HCT116 (cell line): ENCODE data around the gene CLASP1. TPM values are rescaled to one million over a fixed set of nuclear protein-coding genes. Genes with fewer than 3 reads are reported as not detected.

Source experiments
- ATAC-seq: fragments of 200-7000 bp; cut with Tn5 transposase; 2 replicates; pipeline ENCODE4 v1.9.1; 2020; ENCODE audit warnings: mild to moderate bottlenecking, moderate library complexity
- BruUV-seq: library from RNA; stranded (reverse); fragments of 400-500 nt; replicated peaks from 2 replicates; lab custom pipeline; 2021; lab: Mats Ljungman, UMichigan
- CTCF ChIA-PET: fragments of 300-600 bp; sonication (Branson Sonifier 250); formaldehyde crosslinking; loops from one replicate; lab custom pipeline; 2021; ENCODE audit warnings: antibody characterized with exemption; lab: Charles Lee
- POLR2A ChIA-PET: fragments of 300-600, 350-600 bp; sonication (Branson Sonifier 250); formaldehyde crosslinking; loops from one replicate; lab custom pipeline; 2021; ENCODE audit warnings: antibody characterized with exemption; lab: Charles Lee
- RAD21 ChIA-PET, 2 experiments: fragments of 300-600 bp; sonication (Branson Sonifier 250); formaldehyde crosslinking; loops; one replicate each; lab custom pipeline; 2023; ENCODE audit warnings: low total read pairs in 2 of 2; ENCODE audit not compliant: uncharacterized antibody in 2 of 2, unreplicated experiment in 2 of 2, low non-redundant PET in 1 of 2; lab: Charles Lee
- DNase-seq: peaks from one replicate; pipeline ENCODE4 v3.0.0-alpha.2; 2010; ENCODE audit warnings: low read depth, low spot score
- H2AFZ ChIP-seq: fragments of 200-600 bp; shearing (Covaris generic), sonication (generic); 2 replicates; pipeline ENCODE4 v1.6.1; 2017; ENCODE audit warnings: low read depth, mixed run types, mixed read lengths, antibody characterized with exemption, low read length; ENCODE audit not compliant: poor library complexity, severe bottlenecking
- H3K27ac ChIP-seq: 2 replicates; pipeline ENCODE4 v1.5.1; 2012; ENCODE audit warnings: low read depth, low read length
- H3K27me3 ChIP-seq: fragments of 200-600 bp; sonication (generic); 2 replicates; pipeline ENCODE4 v1.6.1; 2016; ENCODE audit warnings: mixed run types, low read length, mixed read lengths; ENCODE audit not compliant: insufficient read depth
- H3K36me3 ChIP-seq, 2 experiments: fragments of 200-500 bp in 1 of 2; fragments of 200-600 bp in 1 of 2; sonication (Bioruptor generic) in 1 of 2; sonication (generic) in 1 of 2; 2 replicates each; pipeline versions ENCODE4 v1.5.1 to v1.6.1; 2014 to 2016; ENCODE audit warnings: low read length in 2 of 2, inconsistent platforms in 1 of 2, mixed read lengths in 1 of 2, mixed run types in 1 of 2; ENCODE audit not compliant: insufficient read depth in 2 of 2, control insufficient read depth in 1 of 2
- H3K4me1 ChIP-seq, 2 experiments: fragments of 200-600 bp in 1 of 2; sonication (generic) in 1 of 2; 2 replicates each; pipeline versions ENCODE4 v1.5.1 to v1.6.1; 2012 to 2017; ENCODE audit warnings: low read length in 2 of 2, inconsistent platforms in 1 of 2, mild to moderate bottlenecking in 1 of 2, mixed read lengths in 1 of 2, mixed run types in 1 of 2, moderate library complexity in 1 of 2; ENCODE audit not compliant: insufficient read depth in 2 of 2, control insufficient read depth in 1 of 2
- H3K4me2 ChIP-seq: fragments of 200-600 bp; sonication (generic); 2 replicates; pipeline ENCODE4 v1.6.1; 2017; ENCODE audit warnings: mixed run types, low read length, mixed read lengths
- H3K4me3 ChIP-seq, 2 experiments: fragments of 200-600 bp in 1 of 2; sonication (generic) in 1 of 2; replicated peaks in 1 of 2; 2 replicates each; pipeline ENCODE4 v1.5.1; 2011 to 2016; ENCODE audit warnings: low read length in 2 of 2, control low read depth in 1 of 2, low read depth in 1 of 2, mild to moderate bottlenecking in 1 of 2, mixed read lengths in 1 of 2, mixed run types in 1 of 2
- H3K79me2 ChIP-seq: fragments of 200-600 bp; sonication (generic); 2 replicates; pipeline ENCODE4 v1.6.1; 2017; ENCODE audit warnings: mild to moderate bottlenecking, mixed run types, low read length, moderate library complexity, mixed read lengths; ENCODE audit not compliant: insufficient read depth
- H3K9ac ChIP-seq: fragments of 200-600 bp; sonication (generic); 2 replicates; pipeline ENCODE4 v1.6.1; 2016; ENCODE audit warnings: low read length, mixed read lengths
- H3K9me2 ChIP-seq: fragments of 200-600 bp; sonication (generic), shearing (Covaris generic); 2 replicates; pipeline ENCODE4 v1.6.1; 2017; ENCODE audit warnings: mixed run types, mild to moderate bottlenecking, moderate library complexity; ENCODE audit not compliant: insufficient read depth
- H3K9me3 ChIP-seq, 2 experiments: fragments of 200-500 bp in 1 of 2; fragments of 200-600 bp in 1 of 2; sonication (Bioruptor generic) in 1 of 2; sonication (generic) in 1 of 2; 2 replicates each; pipeline ENCODE4 v1.6.1; 2014 to 2017; ENCODE audit warnings: low read length in 2 of 2, mixed read lengths in 2 of 2, inconsistent platforms in 1 of 2, low read depth in 1 of 2, mild to moderate bottlenecking in 1 of 2, mixed run types in 1 of 2, moderate library complexity in 1 of 2; ENCODE audit not compliant: control insufficient read depth in 1 of 2, insufficient read depth in 1 of 2
- H4K20me1 ChIP-seq: fragments of 200-600 bp; sonication (generic), shearing (Covaris generic); 2 replicates; pipeline ENCODE4 v1.6.1; 2017; ENCODE audit warnings: mixed run types, mild to moderate bottlenecking, moderate library complexity; ENCODE audit not compliant: insufficient read depth
- ATF3 ChIP-seq: IDR thresholded peaks from 2 replicates; pipeline ENCODE4 v1.6.1; 2012
- CBX3 ChIP-seq: IDR thresholded peaks from 2 replicates; pipeline ENCODE4 v1.6.1; 2012; ENCODE audit warnings: low read depth
- CEBPB ChIP-seq: IDR thresholded peaks from 2 replicates; pipeline ENCODE4 v1.6.1; 2012; ENCODE audit warnings: low read depth
- EGR1 ChIP-seq: IDR thresholded peaks from 2 replicates; pipeline ENCODE4 v1.6.1; 2012; ENCODE audit warnings: low read depth
- EZH2 ChIP-seq: fragments of 200-600 bp; sonication (generic); IDR thresholded peaks from 2 replicates; pipeline ENCODE4 v1.6.1; 2017; ENCODE audit warnings: antibody characterized with exemption, mixed run types
- EZH2phosphoT487 ChIP-seq: fragments of 200-600 bp; IDR thresholded peaks from 2 replicates; pipeline ENCODE4 v1.6.1; 2018; ENCODE audit warnings: antibody characterized with exemption, borderline replicate concordance
- FOSL1 ChIP-seq: IDR thresholded peaks from 2 replicates; pipeline ENCODE4 v1.6.1; 2012; ENCODE audit warnings: low read depth
- JUND ChIP-seq: IDR thresholded peaks from 2 replicates; pipeline ENCODE4 v1.6.1; 2012
- MAX ChIP-seq: IDR thresholded peaks from 2 replicates; pipeline ENCODE4 v1.6.1; 2012
- POLR2A ChIP-seq: IDR thresholded peaks from 2 replicates; pipeline ENCODE4 v1.7.0; 2011; ENCODE audit warnings: borderline replicate concordance; ENCODE audit not compliant: insufficient read depth, insufficient read length; ENCODE audit errors: extremely low read depth
- POLR2AphosphoS5 ChIP-seq: IDR thresholded peaks from 2 replicates; pipeline ENCODE4 v1.6.1; 2011; ENCODE audit warnings: mild to moderate bottlenecking, low read depth, low read length, moderate library complexity
- RAD21 ChIP-seq: IDR thresholded peaks from 2 replicates; pipeline ENCODE4 v1.6.1; 2012; ENCODE audit warnings: low read depth, mild to moderate bottlenecking
- SP1 ChIP-seq: IDR thresholded peaks from 2 replicates; pipeline ENCODE4 v1.6.1; 2012; ENCODE audit warnings: low read depth
- TCF7L2 ChIP-seq: IDR thresholded peaks from 2 replicates; pipeline ENCODE4 v1.7.0; 2011; ENCODE audit warnings: borderline replicate concordance, inconsistent platforms; ENCODE audit not compliant: insufficient read depth, insufficient read length; ENCODE audit errors: extremely low read depth
- YY1 ChIP-seq: IDR thresholded peaks from 2 replicates; pipeline ENCODE4 v1.6.1; 2011; ENCODE audit warnings: low read length, low read depth, moderate library complexity, mild to moderate bottlenecking; ENCODE audit not compliant: insufficient replicate concordance; ENCODE audit errors: extremely low read depth
- ZFX ChIP-seq: fragments of 450-650 bp; IDR thresholded peaks from 2 replicates; pipeline ENCODE4 v1.6.1; 2017
- ZNF274 ChIP-seq: fragments of 200-500 bp; sonication (Bioruptor generic); IDR thresholded peaks from 2 replicates; pipeline ENCODE4 v1.6.1; 2014; ENCODE audit warnings: mild to moderate bottlenecking, low read depth, low read length, inconsistent platforms
- intact Hi-C: fragments of 100-400 bp; cut with micrococcal nuclease; formaldehyde crosslinking; loops from 2 replicates; pipeline ENCODE4 v1.10.0; 2022
- total RNA-seq: library from RNA; stranded (reverse); gene quantifications from one replicate; pipeline ENCODE4 v1.2.1, GENCODE V29; 2021; ENCODE audit not compliant: unreplicated experiment

The CLASP1 gene
- total RNA-seq, 1 experiment from 2014 or later, result 41.9 TPM

- peak overlapping the region in 1 of 2 experiments; percentile 86; a peak in 1 of 4 replicates for H3K4me3 ChIP-seq
- peaks cover 84% of the 10 kb centered on the region for H3K79me2 ChIP-seq
- ChIA-PET CTCF (no interaction called here), POLR2A (no interaction called here), RAD21 (no interaction called here)
- H3K9ac ChIP-seq, result no peak overlapping the region
- H3K4me2 ChIP-seq, result peak overlapping the region; percentile 86; the same call in 1 of the 2 replicates
- intact Hi-C loops, result no loop called here
- H4K20me1 ChIP-seq, result no peaks in the 10 kb centered on the region
- no peak overlapping the region for H3K27ac ChIP-seq
- DNase-seq (no peak), ATAC-seq (no peak)
- no peaks in the 10 kb centered on the region for H3K9me3 ChIP-seq
- H3K9me2 ChIP-seq, result no peaks in the 10 kb centered on the region
- TF ChIP-seq EZH2, result no peak
- no peak for TF ChIP-seq SP1
- TF ChIP-seq FOSL1, result no peak
- no peak for TF ChIP-seq MAX
- no peak for TF ChIP-seq ATF3
- TF ChIP-seq TCF7L2, result no peak
- no peak for TF ChIP-seq EGR1
- TF ChIP-seq POLR2A, result no peak
- TF ChIP-seq POLR2AphosphoS5, result no peak
- no peak for TF ChIP-seq JUND
- TF ChIP-seq, all 23 proteins: peak for 0
- H3K36me3 ChIP-seq, result no peaks in the 10 kb centered on the region
- H2AFZ ChIP-seq, result no peak overlapping the region
- peaks cover 6 to 19% of the 10 kb centered on the region in 2 experiments; a peak in 3 of 4 replicates for H3K4me1 ChIP-seq
- BruUV-seq, result no TSS peak
- H3K27me3 ChIP-seq, result no peaks in the 10 kb centered on the region
Measured at GRCh38 chr2:121647396-121647795, 1.9 kb downstream of the CLASP1 start.

- no peaks in the 10 kb centered on the region for H3K9me3 ChIP-seq
- no peaks in the 10 kb centered on the region for H3K27me3 ChIP-seq
- RAD21 ChIA-PET, result no interaction called here
- CTCF ChIA-PET, result no interaction called here
- TF ChIP-seq YY1, result no peak
- TF ChIP-seq CEBPB, result no peak
- TF ChIP-seq ZFX, result no peak
- TF ChIP-seq ATF3, result no peak
- TF ChIP-seq EGR1, result no peak
- no peak for TF ChIP-seq MAX
- TF ChIP-seq CBX3, result no peak
- no peak for TF ChIP-seq ZNF274
- no peak for TF ChIP-seq RAD21
- TF ChIP-seq TCF7L2, result no peak
- TF ChIP-seq EZH2phosphoT487, result no peak
- TF ChIP-seq, all 23 proteins: peak for 0
- DNase-seq (no peak), ATAC-seq (no peak)
- Histone ChIP-seq H3K9ac (no peak overlapping the region), H3K79me2 (peaks cover 91% of the 10 kb centered on the region), H3K4me3 (no peak overlapping the region), H4K20me1 (no peaks in the 10 kb centered on the region), H3K36me3 (no peaks in the 10 kb centered on the region), H3K9me2 (no peaks in the 10 kb centered on the region), H3K4me2 (no peak overlapping the region), H2AFZ (no peak overlapping the region), H3K4me1 (peaks cover 0 to 8% of the 10 kb centered on the region in 2 experiments; a peak in 2 of 4 replicates), H3K27ac (no peak overlapping the region)
- POLR2A ChIA-PET, result no interaction called here
- intact Hi-C loops, result no loop called here
- no TSS peak for BruUV-seq
Measured at GRCh38 chr2:121644715-121645114, 4.5 kb downstream of the CLASP1 start.
